GM18861 (cell line): ENCODE results near the gene EPB41L2.

Experiments used
- ATAC-seq: cut with Tn5 transposase; IDR thresholded peaks from one replicate; pipeline ENCODE4 v1.9.1; 2021; ENCODE audit not compliant: unreplicated experiment

Gene EPB41L2

GRCh38 chr6:130843575-130844320 lies 219.3 kb downstream of the EPB41L2 start:
- ATAC-seq, result peak; percentile 76

- ATAC-seq, result no peak
Measured at GRCh38 chr6:130841128-130841728, 221.8 kb downstream of the EPB41L2 start.

DNA sequence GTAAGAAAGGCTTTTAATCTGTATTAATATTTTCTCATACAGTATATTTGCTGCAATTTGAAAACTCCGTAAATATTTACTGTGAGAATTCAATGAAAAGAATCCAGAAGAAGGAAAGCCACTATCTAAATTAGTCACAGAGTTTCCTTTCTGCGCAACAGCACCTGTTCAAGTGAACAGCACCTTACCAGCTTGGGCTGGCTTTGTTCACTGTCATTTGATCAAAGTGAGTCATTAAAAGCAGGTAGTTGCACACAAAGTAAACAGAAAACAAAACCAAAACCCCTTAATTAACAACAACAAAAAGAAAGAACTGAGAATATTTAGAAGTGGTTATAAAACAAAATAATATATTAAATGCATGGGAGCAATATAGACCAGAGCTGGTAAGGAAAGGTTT lies 223.0 kb downstream of the EPB41L2 start:
- no peak for ATAC-seq

DNA sequence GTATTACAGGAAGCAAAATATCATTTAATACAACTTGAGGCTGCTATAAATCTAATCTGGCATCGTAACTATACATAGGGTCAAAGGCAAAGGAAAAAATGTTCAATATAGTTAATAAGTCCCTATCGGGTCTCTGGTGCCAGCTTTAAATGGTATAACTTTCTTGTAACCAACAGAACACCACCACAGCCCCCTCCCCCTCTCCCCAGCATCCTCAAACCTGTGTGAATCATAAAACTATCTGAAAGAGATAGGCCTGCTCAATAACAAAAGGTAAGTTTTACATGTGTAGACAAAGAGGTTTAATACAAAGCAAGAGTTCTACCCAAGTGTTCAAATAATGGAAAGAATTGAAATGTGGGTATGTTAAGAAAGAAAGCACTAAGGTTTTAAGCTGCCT lies 223.7 kb downstream of the EPB41L2 start:
- ATAC-seq, result no peak

DNA sequence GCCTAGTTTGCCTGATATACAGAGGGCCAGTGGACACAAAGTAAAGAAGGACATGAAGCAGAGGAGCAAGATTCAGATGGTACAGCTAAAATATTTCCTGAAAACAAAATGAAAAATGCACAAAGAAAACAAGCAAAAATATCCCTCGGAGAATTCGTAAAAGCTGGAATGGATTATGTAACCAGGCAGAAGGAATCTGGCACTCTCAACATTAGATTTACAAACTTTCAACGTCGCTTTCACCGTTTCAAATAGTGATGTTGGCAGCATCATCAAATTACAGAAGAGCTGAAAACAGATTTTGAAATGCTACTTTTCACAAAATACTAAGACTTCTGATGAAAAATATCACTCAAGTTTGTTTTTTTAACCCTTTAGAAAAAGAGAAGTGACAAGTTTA lies 224.1 kb downstream of the EPB41L2 start:
- ATAC-seq, result no peak

DNA sequence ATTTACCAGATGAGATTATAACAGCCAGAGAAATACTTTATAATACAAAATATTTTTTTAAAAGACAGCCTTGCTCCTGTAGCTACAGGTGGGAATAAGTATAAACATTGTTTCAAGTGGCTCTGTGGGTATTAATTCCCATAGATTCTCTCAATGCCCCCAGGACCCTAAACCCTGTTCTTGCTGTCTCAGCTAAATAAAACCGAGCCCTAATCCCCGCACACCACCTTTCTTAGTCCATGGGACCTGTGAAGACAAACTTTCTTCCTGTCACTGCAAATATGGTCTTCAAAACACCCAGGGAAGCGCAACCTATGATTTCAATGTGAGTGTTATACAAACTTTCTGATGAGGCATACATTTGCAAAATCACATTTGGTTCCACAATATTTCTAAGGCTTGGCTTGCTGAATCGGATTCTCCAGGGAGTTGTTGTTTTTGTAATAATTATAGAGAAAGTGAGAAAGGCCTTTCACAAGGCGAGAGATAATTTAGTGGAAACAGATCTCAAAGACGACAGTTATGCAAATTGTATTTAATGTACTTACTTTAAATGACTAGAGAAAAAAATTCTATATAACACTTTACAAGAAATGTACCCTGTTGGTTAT lies 224.7 kb downstream of the EPB41L2 start:
- no peak for ATAC-seq

DNA sequence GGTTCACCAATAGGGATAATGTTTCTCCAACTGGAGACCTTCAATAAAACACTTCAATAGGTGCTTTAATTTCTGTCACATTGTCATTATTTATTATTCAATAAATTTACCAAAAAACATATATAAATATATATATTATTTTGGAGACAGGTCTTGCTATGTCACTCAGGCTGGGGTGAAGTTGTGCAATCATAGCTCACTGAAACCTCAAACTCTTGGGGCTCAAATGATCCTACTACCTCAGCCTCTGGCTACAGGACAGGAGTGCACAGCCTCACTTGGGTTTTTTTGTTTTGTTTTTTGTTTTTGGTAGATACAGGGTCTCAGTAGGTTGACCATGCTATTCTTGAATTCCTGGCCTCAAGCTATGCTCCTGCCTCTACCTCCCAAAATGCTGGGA lies 226.0 kb downstream of the EPB41L2 start:
- ATAC-seq, result no peak

DNA sequence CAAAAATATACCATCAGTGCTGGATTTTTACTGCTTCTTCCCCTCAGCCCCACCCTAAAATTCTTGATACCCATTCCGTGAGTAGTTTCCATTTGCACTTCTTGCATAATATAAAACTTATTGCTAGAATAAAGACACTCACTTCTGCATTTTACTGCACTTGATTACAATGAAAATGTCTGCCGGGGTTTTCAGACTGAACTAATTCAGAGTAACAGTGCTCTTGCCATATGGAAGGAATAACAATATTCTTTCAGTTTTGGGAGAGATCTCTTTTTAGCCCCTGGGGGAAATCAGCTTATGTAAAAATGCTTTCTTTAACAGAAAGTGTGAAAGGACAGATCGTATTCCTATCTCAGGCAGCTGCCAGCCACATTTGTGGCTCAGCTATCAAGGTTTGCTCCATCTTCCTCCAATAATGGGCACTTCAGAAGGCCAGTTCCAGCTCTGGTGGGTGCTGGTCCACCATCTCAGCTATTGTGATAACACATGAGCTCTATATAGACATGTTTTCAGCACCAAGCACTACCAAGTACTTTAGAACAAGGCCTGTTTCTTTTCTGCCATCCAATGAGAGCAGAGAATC lies 226.9 kb downstream of the EPB41L2 start:
- ATAC-seq, result no peak

DNA sequence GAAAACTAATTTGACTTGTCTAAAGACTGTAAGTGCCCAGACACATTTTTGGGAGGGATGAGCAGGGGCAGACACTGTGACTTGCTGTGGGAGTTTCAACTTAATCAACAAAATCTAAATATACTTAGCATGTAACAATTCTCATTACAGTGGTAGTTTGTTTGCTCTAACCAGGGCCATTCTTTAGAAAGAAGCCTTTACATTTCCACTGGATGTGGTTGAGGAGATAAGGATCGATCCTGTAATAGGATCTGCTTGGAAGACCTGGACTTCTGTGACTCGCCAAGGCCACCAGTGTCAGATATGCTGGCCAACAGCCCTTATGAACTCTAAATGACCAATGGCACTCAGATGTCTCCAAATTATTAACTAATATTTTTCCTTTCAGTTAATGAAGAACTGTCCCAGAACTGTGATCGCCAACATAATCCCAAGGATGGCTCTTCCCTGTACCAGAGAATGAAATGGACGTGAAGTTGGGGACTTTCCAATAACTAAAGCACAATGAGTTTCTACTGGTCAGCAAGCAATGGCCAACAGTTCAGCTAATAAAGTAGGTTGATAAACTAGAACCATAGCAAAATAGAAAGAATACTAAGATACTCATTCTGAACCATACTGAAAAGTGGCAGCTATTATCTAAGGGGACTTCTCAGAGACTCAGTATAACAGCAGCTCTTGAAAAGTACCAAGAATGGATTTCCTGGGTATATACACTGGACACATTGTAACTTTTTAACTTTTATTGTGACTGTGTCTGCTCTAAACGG lies 228.4 kb downstream of the EPB41L2 start:
- no peak for ATAC-seq

GRCh38 chr6:130833569-130833968 lies 229.5 kb downstream of the EPB41L2 start:
- no peak for ATAC-seq

DNA sequence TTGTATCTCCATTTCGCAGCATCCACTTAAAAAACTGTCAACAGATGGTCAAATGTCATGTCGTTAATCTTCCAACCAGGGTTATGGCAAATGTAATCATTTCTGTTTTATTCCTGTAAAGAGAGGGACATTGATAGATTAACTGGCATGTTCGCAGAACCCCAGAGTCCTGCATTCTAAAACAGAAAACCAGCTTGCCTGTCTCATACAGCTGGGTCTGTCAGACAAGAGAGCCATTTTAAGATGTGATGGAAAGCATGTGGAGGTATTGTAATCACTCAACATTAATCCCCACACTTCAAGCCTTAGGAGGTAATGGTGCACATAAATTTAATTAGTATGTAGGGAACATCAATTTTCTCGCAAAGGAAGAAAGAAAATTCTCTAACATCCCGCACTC lies 231.4 kb downstream of the EPB41L2 start:
- ATAC-seq, result no peak

- no peak for ATAC-seq
Measured at GRCh38 chr6:130829333-130829910, 233.6 kb downstream of the EPB41L2 start.

- ATAC-seq, result no peak
Measured at GRCh38 chr6:130827247-130828149, 235.5 kb downstream of the EPB41L2 start, which contains the start of gene SMLR1. SMLR1 (plus strand) TSS chr6:130827406; CDS start chr6:130827414, 8 bp downstream.

GRCh38 chr6:130826442-130827246 lies 236.4 kb downstream of the EPB41L2 start:
- no peak for ATAC-seq

GRCh38 chr6:130825772-130826441 lies 237.1 kb downstream of the EPB41L2 start:
- ATAC-seq, result no peak

GRCh38 chr6:130824978-130825694 lies 237.9 kb downstream of the EPB41L2 start:
- no peak for ATAC-seq

DNA sequence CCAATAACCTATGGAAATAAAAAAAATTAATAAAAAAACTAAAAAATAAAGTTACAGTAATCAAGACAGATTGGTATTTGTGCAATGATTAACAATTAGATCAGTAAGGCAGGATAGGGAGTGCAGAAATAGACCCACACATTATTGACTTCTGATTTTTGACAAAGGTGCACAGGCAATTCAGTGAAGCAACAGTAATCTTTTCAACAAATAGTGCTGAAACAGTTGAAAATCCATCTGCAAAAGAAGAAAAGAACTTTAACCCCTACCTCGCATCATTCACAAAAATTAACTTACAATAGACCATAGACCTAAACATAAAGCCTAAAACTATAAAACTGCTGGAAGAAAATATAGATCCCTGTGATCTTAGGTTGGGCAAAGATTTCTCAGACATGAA lies 240.3 kb downstream of the EPB41L2 start:
- no peak for ATAC-seq
